Type B pancreatic cell (in vitro differentiated cells): ENCODE results near the gene SDSL. TPM values are rescaled to one million over a fixed set of nuclear protein-coding genes. Genes with fewer than 3 reads are reported as not detected.

ENCODE experiments used
- DNase-seq: peaks from one replicate; pipeline ENCODE4 v3.0.0; 2021; ENCODE audit warnings: mixed read lengths; ENCODE audit not compliant: unreplicated experiment; ENCODE audit errors: extremely low spot score
- H3K27ac Mint-ChIP-seq: 2 replicates; pipeline ENCODE4 v1.8.0; 2021; ENCODE audit warnings: mild to moderate bottlenecking, mixed read lengths
- H3K27me3 Mint-ChIP-seq: 2 replicates; pipeline ENCODE4 v1.8.0; 2021; ENCODE audit warnings: mixed read lengths
- H3K36me3 Mint-ChIP-seq: 2 replicates; pipeline ENCODE4 v1.8.0; 2021; ENCODE audit warnings: mixed read lengths
- H3K4me1 Mint-ChIP-seq: one replicate; pipeline ENCODE4 v1.8.0; 2021; ENCODE audit warnings: mixed read lengths; ENCODE audit not compliant: unreplicated experiment
- H3K4me3 Mint-ChIP-seq: 2 replicates; pipeline ENCODE4 v1.8.0; 2021; ENCODE audit warnings: mild to moderate bottlenecking, mixed read lengths
- H3K9me3 Mint-ChIP-seq: 2 replicates; pipeline ENCODE4 v1.8.0; 2021; ENCODE audit warnings: mixed read lengths
- CTCF ChIP-seq: fragments of 200-600 bp; sonication (generic); conservative IDR thresholded peaks from 2 replicates; pipeline ENCODE4 v1.5.0; 2021; ENCODE audit warnings: antibody characterized with exemption, mild to moderate bottlenecking
- total RNA-seq: library from RNA; stranded (reverse); gene quantifications from 2 replicates; pipeline ENCODE4 v1.2.1, GENCODE V29; 2021; ENCODE audit warnings: low replicate concordance

Gene SDSL
- total RNA-seq, 1 donor from 2014 or later = 4.5 TPM

- no peaks in the 10 kb centered on the region for H3K36me3 Mint-ChIP-seq
- H3K27me3 Mint-ChIP-seq = peaks cover 90% of the 10 kb centered on the region
- no peak for DNase-seq
- H3K4me1 Mint-ChIP-seq = no peaks in the 10 kb centered on the region
- no peak overlapping the region for H3K4me3 Mint-ChIP-seq
- no peaks in the 10 kb centered on the region for H3K9me3 Mint-ChIP-seq
- TF ChIP-seq CTCF = no peak
- no peak overlapping the region for H3K27ac Mint-ChIP-seq
Observed at GRCh38 chr12:113475451-113476175, 53.4 kb downstream of the SDSL start.

- H3K4me1 Mint-ChIP-seq = no peaks in the 10 kb centered on the region
- no peak overlapping the region for H3K27ac Mint-ChIP-seq
- H3K4me3 Mint-ChIP-seq = no peak overlapping the region
Observed at GRCh38 chr12:113476176-113476986, 54.2 kb downstream of the SDSL start.

GRCh38 chr12:113477171-113477841 lies 55.1 kb downstream of the SDSL start:
- no peak for DNase-seq
- no peaks in the 10 kb centered on the region for H3K9me3 Mint-ChIP-seq
- TF ChIP-seq CTCF = no peak
- no peaks in the 10 kb centered on the region for H3K36me3 Mint-ChIP-seq
- peaks cover 93% of the 10 kb centered on the region for H3K27me3 Mint-ChIP-seq
- no peak overlapping the region for H3K27ac Mint-ChIP-seq
- H3K4me3 Mint-ChIP-seq = no peak overlapping the region
- no peaks in the 10 kb centered on the region for H3K4me1 Mint-ChIP-seq

More at GRCh38 chr12:113476176-113476986, 54.2 kb downstream of the SDSL start:
- H3K9me3 Mint-ChIP-seq = no peaks in the 10 kb centered on the region
- no peak for DNase-seq
- peaks cover 91% of the 10 kb centered on the region for H3K27me3 Mint-ChIP-seq
- TF ChIP-seq CTCF = no peak
- no peaks in the 10 kb centered on the region for H3K36me3 Mint-ChIP-seq

GRCh38 chr12:113477842-113478215 lies 55.6 kb downstream of the SDSL start:
- peaks cover 93% of the 10 kb centered on the region for H3K27me3 Mint-ChIP-seq
- no peak overlapping the region for H3K27ac Mint-ChIP-seq
- no peak for DNase-seq
- H3K9me3 Mint-ChIP-seq = no peaks in the 10 kb centered on the region
- no peak for TF ChIP-seq CTCF
- H3K36me3 Mint-ChIP-seq = no peaks in the 10 kb centered on the region
- H3K4me1 Mint-ChIP-seq = no peaks in the 10 kb centered on the region
- H3K4me3 Mint-ChIP-seq = no peak overlapping the region

GRCh38 chr12:113478351-113479011 lies 56.3 kb downstream of the SDSL start:
- TF ChIP-seq CTCF = no peak
- no peak overlapping the region for H3K27ac Mint-ChIP-seq
- DNase-seq = no peak
- H3K9me3 Mint-ChIP-seq = no peaks in the 10 kb centered on the region
- H3K27me3 Mint-ChIP-seq = peaks cover 93% of the 10 kb centered on the region
- no peak overlapping the region for H3K4me3 Mint-ChIP-seq
- H3K4me1 Mint-ChIP-seq = no peaks in the 10 kb centered on the region
- H3K36me3 Mint-ChIP-seq = no peaks in the 10 kb centered on the region
